ENCODE measurements around the gene CORO7.
"Not testable (repeated sequence)": the region's sequence is repeated elsewhere in the genome, so short reads cannot be mapped to it uniquely, and the experiment has no call there.

CORO7 gene

DNA sequence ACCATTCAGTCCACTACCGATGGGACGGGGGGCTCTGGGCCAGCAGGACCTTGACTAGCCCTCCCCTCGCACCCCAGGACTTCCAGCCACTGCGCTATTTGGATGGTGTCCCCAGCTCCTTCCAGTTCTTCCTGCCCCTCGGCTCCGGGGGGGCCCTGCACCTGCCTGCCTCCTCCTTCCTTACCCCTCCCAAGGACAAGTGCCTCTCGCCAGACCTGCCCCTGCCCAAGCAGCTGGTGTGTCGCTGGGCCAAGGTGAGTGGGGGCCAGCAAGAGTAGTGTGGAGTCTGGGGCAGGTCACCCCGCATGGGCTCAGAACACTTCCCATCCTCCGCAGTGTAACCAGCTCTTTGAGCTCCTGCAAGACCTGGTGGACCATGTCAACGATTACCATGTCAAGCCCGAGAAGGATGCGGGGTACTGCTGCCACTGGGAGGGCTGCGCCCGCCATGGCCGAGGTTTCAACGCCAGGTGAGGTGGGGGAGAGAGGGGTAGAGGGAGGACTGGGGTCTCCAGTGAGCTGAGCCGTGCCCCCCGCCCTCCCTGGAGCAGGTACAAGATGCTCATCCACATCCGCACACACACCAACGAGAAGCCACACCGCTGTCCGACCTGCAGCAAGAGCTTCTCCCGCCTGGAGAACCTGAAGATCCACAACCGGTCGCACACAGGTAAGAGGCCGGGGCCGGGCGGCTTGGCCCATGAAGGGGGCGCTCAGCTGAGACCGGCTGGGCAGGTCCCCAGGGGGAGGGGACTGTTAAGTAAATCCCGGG is 81.5 kb downstream of the CORO7 start:
- DNase-seq = no peak

DNA sequence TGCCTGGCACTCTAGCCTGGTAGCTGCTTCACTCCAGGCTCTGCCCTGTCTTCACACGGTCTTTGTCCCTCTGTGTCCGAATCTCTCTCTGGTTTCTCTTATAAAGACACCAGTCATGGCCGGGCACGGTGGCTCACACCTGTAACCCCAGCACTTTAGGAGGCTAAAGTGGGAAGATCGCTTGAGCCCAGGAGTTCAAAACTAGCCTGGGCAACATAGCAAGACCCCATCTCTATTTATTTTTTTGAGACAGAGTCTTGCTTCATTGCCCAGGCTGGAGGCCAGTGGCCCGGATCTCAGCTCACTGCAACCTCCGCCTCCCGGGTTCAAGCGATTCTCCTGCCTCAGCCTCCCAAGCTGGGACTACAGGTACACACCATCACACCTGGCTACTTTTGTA is 82.7 kb downstream of the CORO7 start:
- not testable (repeated sequence) for DNase-seq

DNA sequence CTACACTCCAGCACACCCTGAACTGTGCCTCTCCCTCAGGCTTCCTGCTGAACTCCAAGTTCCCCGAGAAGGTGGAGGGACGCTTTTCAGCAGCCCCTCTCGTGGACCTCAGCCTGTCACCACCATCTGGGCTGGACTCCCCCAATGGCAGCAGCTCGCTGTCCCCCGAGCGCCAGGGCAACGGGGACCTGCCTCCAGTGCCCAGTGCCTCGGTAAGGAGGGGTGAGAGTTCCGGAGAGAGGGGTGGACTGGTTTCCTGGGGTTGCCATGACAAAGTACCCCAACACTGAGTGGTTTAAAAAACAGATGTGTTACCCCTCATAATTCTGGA is 83.1 kb downstream of the CORO7 start:
- no peak for DNase-seq

DNA sequence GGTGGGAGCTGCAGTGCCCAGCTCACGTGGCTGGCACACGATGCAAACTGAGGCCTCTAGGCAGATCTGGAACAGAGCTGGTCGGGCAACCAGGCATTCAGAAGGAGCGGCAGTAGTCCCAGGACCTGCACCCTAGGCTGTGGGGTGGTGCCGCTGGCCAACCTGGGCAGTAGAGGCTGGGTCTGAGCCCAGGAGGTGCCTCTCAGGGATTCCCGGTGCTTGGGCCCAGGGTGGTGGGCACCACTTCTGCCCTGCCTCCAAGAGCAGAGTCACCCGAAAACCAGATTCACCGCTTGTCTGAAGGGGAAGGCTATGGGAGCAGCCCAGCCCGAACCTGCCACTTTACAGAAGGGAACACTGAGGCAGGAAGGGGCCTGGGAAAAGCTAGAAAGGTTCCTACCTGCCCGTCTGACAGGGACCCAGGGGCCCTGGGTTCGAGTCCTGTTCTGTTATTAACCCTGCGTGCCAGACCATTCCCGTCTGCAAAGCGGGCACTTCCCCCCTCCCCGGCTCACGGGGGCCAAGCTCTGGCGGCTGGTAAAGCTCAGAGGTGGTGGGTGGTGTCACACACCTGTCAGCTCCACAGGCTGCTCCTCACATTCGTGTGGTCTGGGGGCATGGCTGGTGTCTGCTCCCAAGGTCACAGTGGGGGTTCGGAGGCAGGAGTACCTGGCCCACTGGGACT is 83.6 kb downstream of the CORO7 start:
- no peak for DNase-seq

DNA sequence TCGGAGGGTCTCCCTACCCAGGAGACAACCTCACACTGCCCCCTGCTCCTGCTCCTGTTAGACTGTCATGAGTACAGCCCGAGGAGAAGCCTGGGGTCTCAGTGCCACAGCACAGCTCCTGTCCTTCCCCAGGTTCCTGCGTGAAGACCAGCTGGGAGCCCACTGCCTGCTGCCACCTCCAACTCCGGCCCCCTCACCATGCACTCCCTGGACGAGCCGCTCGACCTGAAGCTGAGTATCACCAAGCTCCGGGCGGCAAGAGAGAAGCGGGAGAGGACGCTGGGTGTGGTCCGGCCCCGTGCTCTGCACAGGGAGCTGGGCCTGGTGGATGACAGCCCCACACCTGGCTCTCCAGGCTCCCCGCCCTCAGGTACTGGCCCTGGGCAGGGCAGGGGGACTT is 84.3 kb downstream of the CORO7 start:
- no peak for DNase-seq

DNA sequence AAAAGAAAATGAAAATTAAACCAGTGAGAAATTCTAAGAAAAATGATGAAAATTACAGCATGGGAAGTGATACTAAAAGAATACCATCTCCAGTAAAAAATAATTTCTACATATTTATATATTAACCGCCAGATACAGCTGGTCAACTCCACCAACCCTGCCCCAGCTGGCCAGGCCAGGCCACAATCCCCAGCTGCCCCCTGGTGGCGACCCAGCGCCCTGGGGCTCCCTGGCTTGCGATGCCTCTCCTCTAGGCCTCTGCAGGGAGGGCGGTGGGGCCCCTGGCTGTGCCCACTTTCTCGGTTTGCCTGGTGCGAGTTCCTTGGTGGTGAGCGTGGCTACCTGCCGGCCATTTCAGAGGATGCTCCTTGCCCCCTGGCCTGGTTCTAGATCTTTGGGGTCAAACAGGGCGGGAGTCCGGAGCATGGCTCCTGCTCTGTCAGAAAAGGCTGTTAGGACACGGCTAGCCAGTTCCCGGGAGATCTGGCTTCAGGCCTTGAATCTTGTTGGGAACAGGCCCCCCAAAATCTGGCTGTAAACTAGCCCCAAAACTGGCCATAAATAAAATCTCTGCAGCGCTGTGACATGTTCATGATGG is 86.0 kb downstream of the CORO7 start:
- peak; percentile 80 for DNase-seq

DNA sequence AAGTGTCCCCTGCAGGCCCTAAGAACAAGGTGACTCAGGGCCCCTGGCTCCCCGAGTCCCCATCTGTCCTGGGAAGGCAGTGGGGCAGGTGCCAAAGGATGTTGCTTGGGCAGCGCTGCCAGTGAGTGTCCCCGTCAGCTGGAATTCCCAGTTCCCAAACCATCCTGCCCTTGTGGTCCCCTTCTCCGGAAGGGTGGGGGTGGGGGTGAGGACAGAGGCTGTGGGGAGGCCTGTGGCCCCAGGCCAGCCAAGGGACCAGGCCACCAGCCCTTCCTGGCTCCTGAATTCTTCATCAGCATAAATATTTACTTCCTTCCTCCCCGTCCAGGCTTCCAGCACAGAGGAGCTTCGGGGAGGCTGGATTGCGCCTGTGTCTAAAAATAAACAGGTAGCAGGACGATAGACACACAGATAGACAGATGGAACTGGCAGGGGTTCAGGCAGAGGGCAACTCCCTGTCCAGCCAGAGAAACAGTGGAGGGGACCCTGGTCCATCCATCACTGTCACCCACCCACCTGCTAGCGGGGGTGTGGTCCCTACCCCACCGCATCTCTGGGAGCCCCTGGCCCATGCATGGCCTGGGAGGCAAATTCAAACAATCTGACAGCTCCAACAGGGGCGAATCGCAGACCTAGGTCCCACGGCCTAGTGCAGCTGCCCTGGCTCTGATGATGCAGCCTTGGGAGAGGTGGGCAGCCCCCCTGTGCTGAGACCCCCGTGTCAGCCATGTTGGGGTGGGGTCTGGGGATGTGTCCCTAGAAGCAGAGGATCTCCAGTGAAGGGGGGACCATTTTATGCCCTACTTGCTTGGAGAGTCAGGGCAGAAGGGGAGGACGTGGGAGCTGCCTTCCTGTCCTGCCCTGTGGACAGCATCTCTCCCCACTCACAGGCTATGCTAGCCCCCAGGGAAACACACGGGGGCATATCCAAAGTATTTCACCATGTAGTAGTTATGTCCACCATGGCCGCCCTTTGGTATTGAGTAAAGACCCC is 87.3 kb downstream of the CORO7 start:
- DNase-seq = no peak

DNA sequence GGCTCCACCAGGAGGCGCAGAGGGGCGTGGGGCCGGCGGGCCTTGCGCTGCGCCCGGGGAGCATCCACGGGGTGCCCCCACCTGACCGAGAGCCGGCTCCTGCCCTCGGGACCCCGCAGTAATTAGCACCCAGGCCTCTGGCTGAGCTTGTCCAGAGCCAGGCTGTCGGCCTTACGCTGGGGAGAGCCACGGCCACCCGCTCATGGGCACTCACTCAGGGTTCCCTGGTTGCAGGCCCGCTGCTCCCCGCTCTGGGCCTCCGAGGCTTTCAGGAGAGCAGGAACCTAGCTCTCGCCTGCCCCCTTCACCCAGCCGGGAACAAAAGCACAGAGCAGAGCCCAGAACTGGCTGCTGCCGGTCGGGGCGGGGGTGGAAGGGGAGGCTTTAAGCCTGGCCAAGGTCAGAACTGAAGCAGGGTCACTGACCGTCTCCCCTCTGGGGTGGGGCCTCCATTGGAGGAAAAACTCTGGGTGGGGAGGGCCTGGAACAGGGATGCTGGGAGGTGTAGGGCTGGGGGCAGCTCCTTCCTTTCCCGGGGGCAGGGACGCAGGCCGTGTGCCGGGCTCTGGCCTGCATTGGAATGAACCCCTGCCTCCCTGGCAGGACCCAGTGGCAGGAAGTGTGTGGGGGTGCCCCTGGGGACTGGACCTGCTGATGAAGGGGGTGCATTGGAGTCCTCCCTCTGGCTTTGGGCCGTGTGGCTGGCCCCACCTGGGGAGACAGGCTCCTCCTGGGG is 88.2 kb downstream of the CORO7 start:
- peak; percentile 91 for DNase-seq

DNA sequence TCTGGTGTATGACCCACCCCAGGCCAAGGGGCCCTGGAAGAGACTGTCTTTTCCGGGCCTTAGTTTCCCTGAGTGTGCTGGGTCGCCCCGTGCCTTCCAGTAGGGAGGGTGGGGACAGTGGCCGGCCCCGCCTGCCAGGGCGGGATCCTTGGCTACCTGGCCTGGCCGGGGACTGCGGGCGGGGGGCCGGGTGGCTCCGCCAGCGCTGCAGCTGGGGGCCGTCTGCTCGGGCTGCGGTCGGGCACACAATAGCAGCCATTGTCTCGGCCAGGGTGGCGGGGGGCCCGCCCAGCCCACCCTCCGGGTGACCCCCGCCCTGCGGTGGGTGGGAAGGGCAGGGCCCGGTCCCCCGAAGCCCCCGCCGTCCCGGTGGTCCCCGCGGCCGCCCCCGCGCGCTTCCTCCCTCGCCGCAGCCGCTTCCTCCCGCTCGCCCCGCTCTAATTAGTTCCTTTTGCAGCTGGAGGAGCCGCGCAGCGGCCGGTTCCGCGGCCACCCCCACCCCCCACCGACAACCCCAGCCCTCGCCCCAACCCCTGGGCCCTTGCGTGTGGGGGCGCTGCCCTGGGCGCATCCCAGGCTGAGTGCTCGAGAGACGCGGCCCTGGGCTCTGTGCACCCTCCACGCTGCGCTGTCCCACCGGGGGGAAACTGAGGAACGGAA is 88.9 kb downstream of the CORO7 start:
- DNase-seq = peak; percentile 48

DNA sequence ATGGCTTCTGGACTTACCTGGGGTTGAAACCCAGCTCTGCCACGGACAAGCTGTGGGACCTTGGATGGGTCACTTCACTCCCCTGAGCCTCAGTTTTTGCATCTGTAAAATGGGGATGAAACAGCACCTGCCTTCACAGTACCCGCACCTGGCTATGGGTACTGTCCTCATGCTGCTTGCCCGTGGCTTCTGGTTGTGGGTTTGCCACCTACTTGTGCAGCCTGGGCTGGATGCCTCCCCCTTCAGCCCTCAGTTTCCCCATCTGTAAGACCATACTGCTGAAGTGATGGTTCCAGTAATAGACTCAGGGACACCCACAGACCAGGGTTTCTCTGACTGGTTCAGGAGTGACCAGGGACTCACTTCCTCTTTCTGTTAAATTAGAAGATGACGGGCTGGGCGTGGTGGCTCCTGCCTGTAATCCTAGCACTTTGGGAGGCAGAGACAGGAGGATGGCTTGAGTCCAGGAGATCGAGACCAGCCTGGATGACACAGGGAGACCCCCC is 91.1 kb downstream of the CORO7 start:
- peak; percentile 66 for DNase-seq

DNA sequence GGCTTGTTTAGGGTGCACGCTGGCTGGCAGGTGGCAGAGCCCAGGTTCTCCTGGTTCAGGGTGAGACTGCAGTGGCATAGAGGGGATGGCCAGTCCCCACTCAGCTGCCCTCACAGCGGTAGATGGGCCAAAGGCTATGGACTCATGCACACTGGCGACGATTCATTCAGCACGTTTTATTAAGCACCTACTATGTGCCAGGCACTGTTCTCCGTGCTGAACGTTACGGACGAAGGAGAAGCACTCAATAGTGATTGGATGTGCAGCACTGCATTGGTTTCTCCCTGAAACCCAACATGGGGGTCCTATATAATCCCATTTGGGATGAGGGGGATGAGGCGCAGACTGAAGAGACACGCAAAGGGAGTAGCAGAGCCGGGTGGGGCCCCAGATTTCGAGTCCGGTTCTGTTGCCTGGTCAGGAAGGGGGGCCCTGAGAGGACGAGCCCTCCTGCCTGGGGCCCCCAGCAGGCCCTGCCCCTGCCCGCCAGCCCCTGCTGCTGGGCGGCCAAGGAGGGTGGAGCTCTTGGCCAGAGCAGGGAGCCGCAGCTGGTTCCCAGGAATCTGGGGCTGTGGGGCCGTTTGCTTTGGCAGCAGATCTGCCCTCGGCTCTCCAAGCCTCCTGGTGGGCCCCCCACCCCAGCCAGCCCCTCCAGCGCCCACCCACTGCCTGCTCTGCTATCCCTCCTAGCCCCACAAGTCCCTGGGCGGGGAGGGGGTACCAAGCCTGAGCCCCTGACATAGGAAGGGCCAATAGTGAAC is 91.7 kb downstream of the CORO7 start:
- DNase-seq = no peak

DNA sequence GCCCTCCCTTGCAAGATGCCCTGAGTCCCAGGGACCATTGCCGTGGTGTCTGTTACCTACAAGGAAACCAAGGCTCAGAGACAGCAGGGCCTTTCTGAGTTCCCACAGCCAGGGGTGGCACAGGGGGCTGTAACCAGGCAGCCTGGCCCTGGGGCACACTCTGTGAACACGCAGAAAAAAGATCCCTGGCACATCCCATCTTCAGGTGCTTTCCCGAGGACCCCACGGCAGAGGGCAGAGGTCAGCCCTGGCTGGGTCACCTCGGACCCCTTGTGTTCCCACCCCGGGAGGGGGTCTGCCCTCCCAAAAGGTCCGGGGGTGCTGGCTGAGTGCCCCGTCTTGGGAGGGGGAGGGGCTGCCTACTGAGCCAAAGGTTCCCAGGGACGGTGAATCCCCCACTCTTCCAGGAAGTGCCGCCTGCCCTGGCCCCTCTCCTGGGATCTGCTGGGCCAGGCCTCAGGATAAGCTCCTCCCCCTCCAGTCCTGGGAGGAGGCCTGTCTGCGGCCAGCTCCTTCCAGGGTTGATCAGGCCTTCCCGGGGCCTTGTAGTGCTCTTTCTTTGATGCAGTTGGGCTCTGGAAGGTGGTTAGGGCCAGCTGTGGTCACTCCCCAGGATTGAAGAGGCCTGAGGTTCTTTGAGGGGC is 92.4 kb downstream of the CORO7 start:
- no peak for DNase-seq

DNA sequence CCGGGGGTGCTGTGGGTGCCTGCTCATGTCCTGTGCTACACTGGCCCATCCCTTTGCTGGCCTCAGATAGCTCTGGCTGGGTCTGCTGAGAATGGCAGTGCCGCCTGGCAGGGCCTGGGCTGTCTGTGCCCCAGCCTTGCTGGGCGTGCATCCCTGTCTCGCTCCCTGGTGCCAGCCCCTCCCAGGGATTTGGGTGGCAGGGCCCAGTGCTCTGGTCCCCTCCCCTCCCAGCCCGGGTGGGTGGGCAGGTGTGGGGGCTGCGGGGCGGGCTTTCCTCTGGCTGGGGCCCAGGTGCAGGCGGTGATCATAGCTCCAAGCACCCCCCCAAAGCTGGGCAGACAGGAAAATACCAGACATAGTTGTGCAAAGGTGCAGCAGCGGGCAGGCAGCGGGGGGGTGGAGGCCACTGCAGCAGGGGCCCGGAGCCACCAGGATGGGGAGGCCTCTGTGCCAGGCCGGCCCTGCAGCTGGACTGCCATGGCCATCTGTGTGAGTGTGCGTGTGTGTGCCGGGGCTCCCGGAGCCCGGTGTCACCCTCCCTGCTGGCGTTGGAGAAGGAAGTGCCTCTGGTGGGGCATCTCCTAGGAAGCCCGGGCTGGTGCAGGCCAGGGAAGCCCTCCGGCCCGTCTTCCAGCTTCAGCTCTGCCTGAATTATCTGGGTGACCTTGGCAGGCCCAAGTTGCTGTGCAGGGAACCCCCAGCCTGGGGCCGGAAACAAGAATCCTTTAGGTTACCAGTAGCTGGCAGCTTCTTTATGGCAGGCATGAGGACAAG is 93.1 kb downstream of the CORO7 start:
- no peak for DNase-seq

DNA sequence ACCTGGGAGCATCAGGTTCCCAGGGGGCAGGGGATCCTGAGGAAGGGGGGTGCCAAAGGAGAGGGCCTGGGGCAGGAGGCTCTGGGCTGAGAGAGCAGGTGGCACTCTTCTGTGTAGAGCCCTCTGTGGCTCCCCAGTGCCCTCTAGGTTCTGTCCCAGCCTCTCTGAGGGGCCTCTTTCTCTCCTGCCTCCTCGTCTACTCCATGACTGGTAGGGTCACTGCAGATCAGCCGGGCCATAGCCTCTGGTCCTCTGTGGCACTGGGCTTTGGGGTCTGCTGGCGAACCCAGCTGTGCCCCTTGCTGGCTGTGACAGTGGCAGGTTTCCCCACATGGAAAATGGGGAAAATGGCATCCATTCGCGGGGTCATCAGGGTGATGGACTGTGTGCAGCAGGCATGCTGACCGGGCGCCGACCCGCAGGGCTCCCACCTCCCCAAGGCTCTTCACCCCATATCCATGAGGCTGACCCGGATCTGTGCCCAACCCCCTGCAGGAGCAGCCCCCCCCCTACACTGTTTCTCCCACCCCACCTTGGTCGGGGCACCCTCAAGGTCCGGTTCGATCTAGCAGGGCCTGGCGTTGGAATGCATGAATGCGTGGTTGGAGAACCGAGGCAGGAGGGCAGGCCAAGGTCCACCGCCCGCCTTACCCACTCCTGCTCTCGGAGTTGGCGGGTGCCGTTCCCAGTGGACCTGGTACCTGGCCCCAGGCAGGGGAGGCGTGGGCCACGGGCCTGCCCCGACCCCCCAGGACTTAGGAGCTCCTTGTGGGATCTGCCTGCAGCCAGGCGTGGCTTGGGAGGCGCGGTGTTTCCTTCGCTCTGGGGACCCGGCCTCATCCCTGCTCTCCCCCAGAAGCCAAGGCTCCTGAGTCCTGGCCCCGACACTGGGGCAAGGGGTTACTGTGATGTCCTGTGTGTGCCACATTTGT is 94.0 kb downstream of the CORO7 start:
- no peak for DNase-seq

DNA sequence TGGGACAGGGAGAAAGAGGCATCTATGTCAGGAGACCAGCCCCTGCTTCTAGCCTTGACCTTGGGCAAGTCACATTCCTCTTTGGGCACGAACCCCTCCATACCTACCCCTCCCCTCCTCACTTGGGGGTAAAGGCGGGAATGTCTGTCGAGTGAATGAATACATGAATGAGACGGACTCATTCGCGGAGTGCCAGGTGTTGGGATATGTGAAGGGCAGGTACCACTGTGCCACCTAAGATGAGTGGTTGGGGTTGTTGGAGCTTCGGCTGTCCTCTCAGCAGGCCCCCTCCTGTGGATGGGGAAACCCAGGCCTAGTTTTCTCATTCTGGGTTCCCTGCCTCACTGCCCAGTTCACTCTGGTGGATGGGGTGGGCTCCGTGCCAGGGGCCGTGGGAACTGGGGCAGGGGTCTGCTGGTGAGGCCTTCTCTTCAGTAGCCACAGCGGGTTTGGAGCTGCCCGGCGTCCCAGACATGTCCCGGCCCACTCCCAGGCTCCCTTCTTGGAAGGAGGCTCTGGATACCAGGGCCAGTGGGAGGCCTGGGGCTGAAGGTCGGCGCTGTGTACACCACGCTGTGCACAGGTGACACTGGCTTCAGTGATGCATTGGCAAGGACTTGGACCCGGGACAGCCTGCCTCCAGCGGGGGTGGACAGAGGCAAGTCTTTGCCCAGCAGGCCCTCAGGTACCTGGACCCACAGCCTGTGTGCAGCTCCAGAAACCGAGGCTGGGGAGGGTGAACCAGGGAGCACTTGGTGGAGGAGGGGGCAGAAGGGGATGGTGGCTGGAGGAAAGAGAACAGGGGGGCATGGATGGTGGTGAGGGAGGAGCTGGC is 94.9 kb downstream of the CORO7 start:
- DNase-seq = no peak

DNA sequence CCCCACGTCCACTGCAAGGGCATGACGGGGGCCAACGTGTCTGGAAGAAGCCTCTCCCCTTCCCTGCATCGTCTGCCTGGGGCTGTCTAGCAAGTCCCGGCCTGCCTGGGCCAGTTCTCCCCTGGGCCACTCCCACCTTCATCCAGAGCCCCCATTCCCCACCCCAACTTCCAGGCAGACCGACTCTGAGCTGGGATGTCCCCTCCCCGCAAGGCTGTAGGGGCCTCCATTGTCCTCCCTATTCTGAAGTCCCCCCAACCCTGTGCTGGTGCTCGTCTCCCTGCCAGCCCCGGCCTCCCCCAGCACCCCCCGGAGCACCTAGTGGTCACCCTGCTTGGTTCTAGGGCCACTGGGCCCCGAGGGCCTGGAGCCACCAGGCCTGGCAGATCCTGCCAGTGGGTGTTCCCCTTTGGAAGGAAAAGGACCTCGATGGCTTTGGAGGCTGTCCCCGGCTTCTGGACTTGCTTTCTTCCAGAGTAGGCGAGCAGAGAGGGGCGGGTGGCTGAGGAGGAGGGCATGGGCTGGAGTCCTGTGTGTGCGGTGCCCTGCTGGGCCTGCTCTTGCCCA is 95.7 kb downstream of the CORO7 start:
- no peak for DNase-seq
